A673 (cell line): Measurements from ENCODE around the gene ZNF827. TPM values are rescaled to one million over a fixed set of nuclear protein-coding genes. Genes with fewer than 3 reads are reported as not detected.

Experiments
- BruUV-seq: library from RNA; stranded (reverse); fragments of 400-500 nt; replicated peaks from 2 replicates; lab custom pipeline; 2021; lab: Mats Ljungman, UMichigan
- CTCF ChIA-PET: fragments of 300-600 bp; sonication (Branson Sonifier 250); formaldehyde crosslinking; loops from one replicate; lab custom pipeline; 2022; ENCODE audit warnings: antibody characterized with exemption; lab: Charles Lee
- POLR2A ChIA-PET: fragments of 300-600 bp; sonication (Branson Sonifier 250); formaldehyde crosslinking; loops from one replicate; lab custom pipeline; 2022; ENCODE audit warnings: antibody characterized with exemption; ENCODE audit not compliant: low non-redundant PET; lab: Charles Lee
- DNase-seq: peaks from one replicate; pipeline ENCODE4 v3.0.0-alpha.2; 2015; ENCODE audit warnings: low spot score
- H3K27ac ChIP-seq: fragments of 200-600 bp; sonication (generic); 2 replicates; pipeline ENCODE4 v1.5.1; 2016; ENCODE audit warnings: mixed run types, low read depth, mild to moderate bottlenecking, mixed read lengths, antibody characterized with exemption, low read length; ENCODE audit not compliant: poor library complexity, severe bottlenecking
- H3K27me3 ChIP-seq: fragments of 200-600 bp; sonication (generic); replicated peaks from 2 replicates; pipeline ENCODE4 v1.6.1; 2017; ENCODE audit warnings: mixed run types, low read depth, mild to moderate bottlenecking, mixed read lengths, antibody characterized with exemption, low read length; ENCODE audit not compliant: insufficient read depth, poor library complexity
- H3K36me3 ChIP-seq: fragments of 200-600 bp; sonication (generic); 2 replicates; pipeline ENCODE4 v1.6.1; 2016; ENCODE audit warnings: mixed run types, mild to moderate bottlenecking, mixed read lengths, antibody characterized with exemption, low read length; ENCODE audit not compliant: insufficient read depth, poor library complexity, severe bottlenecking
- H3K4me1 ChIP-seq: fragments of 200-600 bp; sonication (generic); 2 replicates; pipeline ENCODE4 v1.6.1; 2017; ENCODE audit warnings: mixed run types, mild to moderate bottlenecking, mixed read lengths, antibody characterized with exemption, low read length; ENCODE audit not compliant: insufficient read depth, poor library complexity, severe bottlenecking
- H3K4me3 ChIP-seq: fragments of 200-600 bp; sonication (generic); 2 replicates; pipeline ENCODE4 v1.5.1; 2016; ENCODE audit warnings: low read depth, mixed run types, mild to moderate bottlenecking, mixed read lengths, low read length; ENCODE audit not compliant: poor library complexity, severe bottlenecking
- H3K9me3 ChIP-seq: fragments of 200-600 bp; sonication (generic); 2 replicates; pipeline ENCODE4 v1.6.1; 2016; ENCODE audit warnings: mixed run types, low read depth, mild to moderate bottlenecking, mixed read lengths, antibody characterized with exemption, low read length; ENCODE audit not compliant: poor library complexity, severe bottlenecking
- EZH2 ChIP-seq: fragments of 200-600 bp; sonication (generic); IDR thresholded peaks from 2 replicates; pipeline ENCODE4 v1.6.1; 2017; ENCODE audit warnings: borderline replicate concordance, low read depth, mild to moderate bottlenecking, mixed read lengths, antibody characterized with exemption, low read length; ENCODE audit not compliant: poor library complexity, severe bottlenecking
- intact Hi-C: fragments of 100-400 bp; cut with micrococcal nuclease; formaldehyde crosslinking; loops from one replicate; pipeline ENCODE4 v1.10.0; 2022; ENCODE audit not compliant: unreplicated experiment
- total RNA-seq: library from RNA; stranded (reverse); gene quantifications from 2 replicates; pipeline ENCODE4 v1.2.3, GENCODE V29; 2021
- TF ChIP-seq, protein P1 (sequence below): fragments of 300-800, 200-600 bp; sonication (generic); conservative IDR thresholded peaks from 2 replicates; pipeline ENCODE4 v1.5.1; 2017; ENCODE audit warnings: low read depth, mild to moderate bottlenecking, antibody characterized with exemption, low read length, moderate library complexity, mixed read lengths

Gene ZNF827
- total RNA-seq, 1 experiment from 2014 or later = 20.0 TPM

- Histone ChIP-seq H3K27me3 (no peaks in the 10 kb centered on the region), H3K36me3 (peaks cover 12% of the 10 kb centered on the region), H3K4me1 (no peaks in the 10 kb centered on the region), H3K27ac (no peak overlapping the region), H3K4me3 (no peak overlapping the region), H3K9me3 (no peaks in the 10 kb centered on the region)
- POLR2A ChIA-PET = no interaction called here
- CTCF ChIA-PET = no interaction called here
- intact Hi-C loops = no loop called here
- TF ChIP-seq, protein P1, sequence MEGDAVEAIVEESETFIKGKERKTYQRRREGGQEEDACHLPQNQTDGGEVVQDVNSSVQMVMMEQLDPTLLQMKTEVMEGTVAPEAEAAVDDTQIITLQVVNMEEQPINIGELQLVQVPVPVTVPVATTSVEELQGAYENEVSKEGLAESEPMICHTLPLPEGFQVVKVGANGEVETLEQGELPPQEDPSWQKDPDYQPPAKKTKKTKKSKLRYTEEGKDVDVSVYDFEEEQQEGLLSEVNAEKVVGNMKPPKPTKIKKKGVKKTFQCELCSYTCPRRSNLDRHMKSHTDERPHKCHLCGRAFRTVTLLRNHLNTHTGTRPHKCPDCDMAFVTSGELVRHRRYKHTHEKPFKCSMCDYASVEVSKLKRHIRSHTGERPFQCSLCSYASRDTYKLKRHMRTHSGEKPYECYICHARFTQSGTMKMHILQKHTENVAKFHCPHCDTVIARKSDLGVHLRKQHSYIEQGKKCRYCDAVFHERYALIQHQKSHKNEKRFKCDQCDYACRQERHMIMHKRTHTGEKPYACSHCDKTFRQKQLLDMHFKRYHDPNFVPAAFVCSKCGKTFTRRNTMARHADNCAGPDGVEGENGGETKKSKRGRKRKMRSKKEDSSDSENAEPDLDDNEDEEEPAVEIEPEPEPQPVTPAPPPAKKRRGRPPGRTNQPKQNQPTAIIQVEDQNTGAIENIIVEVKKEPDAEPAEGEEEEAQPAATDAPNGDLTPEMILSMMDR = no peak
- TF ChIP-seq EZH2 = no peak
- DNase-seq = no peak
- no TSS peak for BruUV-seq
Measured at GRCh38 chr4:145772347-145772746, 166.3 kb downstream of the ZNF827 start.

DNA sequence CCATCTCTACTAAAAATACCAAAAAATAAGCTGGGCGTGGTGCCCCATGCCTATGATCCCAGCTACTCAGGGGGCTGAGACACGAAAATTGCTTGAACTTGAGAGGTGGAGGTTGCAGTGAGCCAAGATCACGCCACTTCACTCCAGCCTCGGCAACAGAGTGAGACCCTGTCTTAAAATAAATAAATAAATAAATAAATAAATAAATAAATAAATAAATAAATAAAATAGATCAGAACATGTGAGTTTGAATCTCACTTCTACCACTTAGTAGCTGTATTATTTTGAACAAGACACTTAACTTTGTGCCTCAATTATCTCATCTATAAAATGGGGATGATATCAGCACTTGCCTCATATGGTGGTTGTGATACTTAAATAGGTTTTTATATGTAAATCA lies 168.5 kb downstream of the ZNF827 start:
- intact Hi-C loops = no loop called here
- Histone ChIP-seq H3K4me3 (no peak overlapping the region), H3K9me3 (no peaks in the 10 kb centered on the region), H3K4me1 (no peaks in the 10 kb centered on the region), H3K27me3 (no peaks in the 10 kb centered on the region), H3K36me3 (peaks cover 12% of the 10 kb centered on the region), H3K27ac (no peak overlapping the region)
- no TSS peak for BruUV-seq
- CTCF ChIA-PET = no interaction called here
- TF ChIP-seq EZH2 = no peak
- TF ChIP-seq, protein P1 = no peak
- POLR2A ChIA-PET = no interaction called here
- DNase-seq = no peak

- no TSS peak for BruUV-seq
- POLR2A ChIA-PET = no interaction called here
- H3K4me3 ChIP-seq = no peak overlapping the region
- H3K36me3 ChIP-seq = peaks cover 12% of the 10 kb centered on the region
- CTCF ChIA-PET = no interaction called here
- H3K9me3 ChIP-seq = no peaks in the 10 kb centered on the region
- intact Hi-C loops = no loop called here
- TF ChIP-seq EZH2 = no peak
- TF ChIP-seq, protein P1 = no peak
- no peaks in the 10 kb centered on the region for H3K4me1 ChIP-seq
- no peak overlapping the region for H3K27ac ChIP-seq
- no peaks in the 10 kb centered on the region for H3K27me3 ChIP-seq
- no peak for DNase-seq
Measured at GRCh38 chr4:145769450-145770037, 169.1 kb downstream of the ZNF827 start.
